Endothelial cell of umbilical vein (primary cell): ENCODE measurements around the gene LLCFC1. TPM values are rescaled to one million over a fixed set of nuclear protein-coding genes. Genes with fewer than 3 reads are reported as not detected.

Source experiments
- BruUV-seq: library from RNA; stranded (reverse); fragments of 400-500 nt; replicated peaks from 2 replicates; lab custom pipeline; 2021; lab: Mats Ljungman, UMichigan
- CTCF ChIA-PET: fragments of 300-600, 350-600 bp; sonication (Branson Sonifier 250); formaldehyde crosslinking; loops from one replicate; lab custom pipeline; 2021; ENCODE audit warnings: antibody characterized with exemption, inconsistent platforms; lab: Charles Lee
- POLR2A ChIA-PET: fragments of 300-600, 350-600 bp; sonication (Branson Sonifier 250); formaldehyde crosslinking; loops from one replicate; lab custom pipeline; 2021; ENCODE audit warnings: antibody characterized with exemption, inconsistent platforms; lab: Charles Lee
- DNase-seq: peaks from one replicate; pipeline ENCODE4 v3.0.0-alpha.2; 2011; ENCODE audit warnings: low read depth, low spot score
- FAIRE-seq: peaks from 2 replicates; lab custom pipeline; 2011; peaks lifted over from hg19 to GRCh38; lab: Jason Lieb, UNC
- H2AFZ ChIP-seq: 2 replicates; pipeline ENCODE4 v1.6.0; 2012; ENCODE audit warnings: low read depth, low read length, control low read depth, inconsistent platforms
- H3K27ac ChIP-seq: 2 replicates; pipeline ENCODE4 v1.5.1; 2011; ENCODE audit warnings: low read depth, mild to moderate bottlenecking, control low read depth, low read length, moderate library complexity; ENCODE audit not compliant: insufficient read depth
- H3K27me3 ChIP-seq, 2 experiments: 2 replicates each; pipeline versions ENCODE4 v1.6.0 to v1.6.1; 2011; ENCODE audit warnings: low read length in 2 of 2, mixed read lengths in 1 of 2; ENCODE audit not compliant: control insufficient read depth in 2 of 2, insufficient read depth in 2 of 2
- H3K36me3 ChIP-seq, 2 experiments: 2 replicates in 1 of 2; 3 replicates in 1 of 2; pipeline ENCODE4 v1.5.1; 2011; ENCODE audit warnings: low read length in 2 of 2, mild to moderate bottlenecking in 1 of 2, moderate library complexity in 1 of 2; ENCODE audit not compliant: control insufficient read depth in 2 of 2, insufficient read depth in 2 of 2; ENCODE audit errors: extremely low read depth in 1 of 2
- H3K4me1 ChIP-seq: 3 replicates; pipeline ENCODE4 v1.5.1; 2011; ENCODE audit warnings: mild to moderate bottlenecking, low read length; ENCODE audit not compliant: control insufficient read depth, insufficient read depth; ENCODE audit errors: extremely low read depth
- H3K4me2 ChIP-seq: 2 replicates; pipeline ENCODE4 v1.6.1; 2011; ENCODE audit warnings: low read length, control low read depth, mixed read lengths; ENCODE audit not compliant: insufficient read depth
- H3K4me3 ChIP-seq, 3 experiments: fragments of 200-600 bp in 1 of 3; sonication (generic), shearing (Covaris generic) in 1 of 3; replicated peaks in 1 of 3; 2 replicates each; pipeline ENCODE4 v1.5.1; 2011 to 2016; ENCODE audit warnings: control low read depth in 3 of 3, low read length in 3 of 3, mild to moderate bottlenecking in 2 of 3, inconsistent platforms in 1 of 3, low read depth in 1 of 3, moderate library complexity in 1 of 3; ENCODE audit not compliant: insufficient read depth in 1 of 3
- H3K79me2 ChIP-seq: 2 replicates; pipeline ENCODE4 v1.6.0; 2012; ENCODE audit warnings: low read length, inconsistent platforms; ENCODE audit not compliant: control insufficient read depth, insufficient read depth
- H3K9ac ChIP-seq: replicated peaks from 2 replicates; pipeline ENCODE3; 2011; ENCODE audit warnings: low read length, control low read depth; ENCODE audit not compliant: insufficient read depth; ENCODE audit errors: extremely low read depth
- H3K9me1 ChIP-seq: replicated peaks from 3 replicates; pipeline ENCODE4 v1.6.0; 2011; ENCODE audit warnings: mild to moderate bottlenecking, low read length; ENCODE audit not compliant: control insufficient read depth, insufficient read depth; ENCODE audit errors: extremely low read depth
- H3K9me3 ChIP-seq: replicated peaks from 2 replicates; pipeline ENCODE4 v1.5.1; 2012; ENCODE audit warnings: low read length, inconsistent platforms; ENCODE audit not compliant: control insufficient read depth, insufficient read depth
- H4K20me1 ChIP-seq: replicated peaks from 2 replicates; pipeline ENCODE3; 2011; ENCODE audit warnings: mild to moderate bottlenecking, low read length; ENCODE audit not compliant: control insufficient read depth, insufficient read depth; ENCODE audit errors: extremely low read depth
- GATA2 ChIP-seq: IDR thresholded peaks from 2 replicates; pipeline ENCODE4 v1.7.0; 2011; ENCODE audit warnings: low read depth, mild to moderate bottlenecking, moderate library complexity, mixed read lengths, low read length; ENCODE audit not compliant: insufficient read length, insufficient read depth
- JUN ChIP-seq: IDR thresholded peaks from 2 replicates; pipeline ENCODE4 v1.6.1; 2011; ENCODE audit warnings: borderline replicate concordance, low read depth; ENCODE audit not compliant: insufficient read length, insufficient read depth
- dilution Hi-C: fragments of 300-500 bp; cut with MboI; formaldehyde crosslinking; loops from one replicate; pipeline ENCODE4 v1.15.0; 2019; ENCODE audit warnings: low sequenced_read_pairs; ENCODE audit not compliant: extremely low pct_ligation_motif_present
- intact Hi-C: fragments of 100-400 bp; cut with micrococcal nuclease; formaldehyde crosslinking; loops from one replicate; pipeline ENCODE4 v1.10.0; 2022
- polyA plus RNA-seq, 4 experiments: library from polyadenylated mRNA; depleted of rRNA in 3 of 4; stranded (reverse) in 3 of 4; unstranded in 1 of 4; fragments of >200 nt; gene quantifications; 2 replicates each; pipeline versions ENCODE4 v1.2.1 to v1.2.3, GENCODE V29; 2011 to 2012; ENCODE audit warnings: missing spikeins in 1 of 4
- total RNA-seq: library from RNA; stranded (reverse); gene quantifications from 2 replicates; pipeline ENCODE4 v1.2.3, GENCODE V29; 2021

Gene LLCFC1
- total and polyA plus RNA-seq, 2 donors (not counting 3 experiments of a cell fraction or from before 2014, with no cell fraction given): not detected

DNA sequence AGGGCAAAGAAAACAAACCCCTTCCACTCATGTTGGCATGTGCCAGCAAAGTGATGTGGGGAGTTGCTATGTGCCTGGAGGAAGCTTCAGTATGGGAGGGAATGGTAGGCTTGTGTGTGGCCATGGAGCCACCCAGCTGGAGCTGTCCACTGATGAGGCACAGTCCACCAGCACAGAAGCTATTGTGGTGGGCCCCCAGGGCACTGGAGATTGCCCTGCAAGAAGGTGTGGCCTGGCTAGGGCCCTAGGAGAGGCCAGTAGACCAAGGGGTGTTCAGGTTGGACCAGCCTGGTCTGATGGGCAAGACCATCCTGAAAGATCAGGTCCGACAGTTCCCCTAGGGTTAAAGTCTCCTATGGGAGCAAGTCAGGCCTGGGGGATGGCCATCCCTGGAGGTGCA is 45.0 kb downstream of the LLCFC1 start:
- Histone ChIP-seq H2AFZ (no peak overlapping the region), H3K9ac (no peak overlapping the region), H3K9me1 (no peaks in the 10 kb centered on the region), H3K4me3 (no peak overlapping the region), H3K79me2 (no peaks in the 10 kb centered on the region), H4K20me1 (no peaks in the 10 kb centered on the region), H3K27ac (no peak overlapping the region), H3K9me3 (no peaks in the 10 kb centered on the region), H3K4me1 (no peaks in the 10 kb centered on the region), H3K36me3 (no peaks in the 10 kb centered on the region), H3K4me2 (no peak overlapping the region), H3K27me3 (no peaks in the 10 kb centered on the region)
- DNase-seq (no peak), FAIRE-seq (no peak)
- intact Hi-C loops (no loop called here), dilution Hi-C loops (no loop called here)
- ChIA-PET POLR2A (no interaction called here), CTCF (interaction anchor here (0.6 kb wide), 1 partner anchor 8 kb away, joined by 4 read pairs; no protein-coding TSS in a partner anchor)
- no peak for TF ChIP-seq GATA2
- no peak for TF ChIP-seq JUN
- BruUV-seq: no TSS peak

Other genes starting within 250 kb of the LLCFC1 start
- gene PRSS1, start 190.0 kb upstream of the LLCFC1 start, total RNA-seq: not detected in 2 replicates
- gene PRSS1, start 190.0 kb upstream of the LLCFC1 start, polyA plus RNA-seq: not detected in 2 replicates
- gene PRSS2, start 168.5 kb upstream of the LLCFC1 start, total RNA-seq: not detected in 2 replicates
- 0.13 and 0.25 TPM in 2 replicates for gene PRSS2, start 168.5 kb upstream of the LLCFC1 start, polyA plus RNA-seq
- gene EPHB6, start 84.4 kb upstream of the LLCFC1 start, total RNA-seq: 2.9 TPM in 2 replicates
- 0.62 and 0.86 TPM in 2 replicates for gene EPHB6, start 84.4 kb upstream of the LLCFC1 start, polyA plus RNA-seq
- gene TRPV6, start 53.7 kb upstream of the LLCFC1 start, total RNA-seq: not detected in 2 replicates
- gene TRPV6, start 53.7 kb upstream of the LLCFC1 start, polyA plus RNA-seq: not detected in 2 replicates
- not detected in 2 replicates for gene TRPV5, start 5.7 kb upstream of the LLCFC1 start, total RNA-seq
- gene TRPV5, start 5.7 kb upstream of the LLCFC1 start, polyA plus RNA-seq: not detected in 2 replicates
- gene KEL, start 22.9 kb downstream of the LLCFC1 start, total RNA-seq: 0.23 and 1.2 TPM in 2 replicates
- 0.13 and 0.30 TPM in 2 replicates for gene KEL, start 22.9 kb downstream of the LLCFC1 start, polyA plus RNA-seq
- gene OR9A2, start 87.6 kb downstream of the LLCFC1 start, total RNA-seq: not detected in 2 replicates
- gene OR9A2, start 87.6 kb downstream of the LLCFC1 start, polyA plus RNA-seq: not detected in 2 replicates
- not detected in 2 replicates for gene OR6V1, start 112.9 kb downstream of the LLCFC1 start, total RNA-seq
- gene OR6V1, start 112.9 kb downstream of the LLCFC1 start, polyA plus RNA-seq: not detected in 2 replicates
- not detected in 2 replicates for gene PIP, start 192.6 kb downstream of the LLCFC1 start, total RNA-seq
- not detected in 2 replicates for gene PIP, start 192.6 kb downstream of the LLCFC1 start, polyA plus RNA-seq
- gene TAS2R39, start 243.9 kb downstream of the LLCFC1 start, total RNA-seq: not detected in 2 replicates
- not detected in 2 replicates for gene TAS2R39, start 243.9 kb downstream of the LLCFC1 start, polyA plus RNA-seq